Naive B cell (primary cell): Measurements from ENCODE around the gene SNRPF. TPM values are rescaled to one million over a fixed set of nuclear protein-coding genes. Genes with fewer than 3 reads are reported as not detected.

Experiments
- polyA plus RNA-seq, 6 donors: library from polyadenylated mRNA; unstranded; fragments of 300-500 nt; fragmentation: Illumina TruSeq; gene quantifications; one replicate each; pipeline ENCODE4 v1.2.3, GENCODE V29; 2021; ENCODE audit warnings: low read depth in 6 of 6

The SNRPF gene
- polyA plus RNA-seq, 6 donors from 2014 or later = 27.2 to 56.2 (median 51.2) TPM

Other genes starting within 250 kb of the SNRPF start
- not detected for gene NTN4, start 68.2 kb upstream of the SNRPF start, polyA plus RNA-seq
- gene CCDC38, start 83.7 kb downstream of the SNRPF start, polyA plus RNA-seq = under 1 TPM in 1 of 6 donors, not detected in 5; 0.12 TPM
- under 1 TPM in 4 of 6 donors, not detected in 2; 0.20 to 0.85 (median 0.39) TPM for gene AMDHD1, start 84.4 kb downstream of the SNRPF start, polyA plus RNA-seq
- 1 to 10 TPM in 1 of 6 donors, under 1 TPM in 3, not detected in 2; 0.36 to 1.4 (median 0.75) TPM for gene HAL, start 137.4 kb downstream of the SNRPF start, polyA plus RNA-seq
- gene LTA4H, start 176.6 kb downstream of the SNRPF start, polyA plus RNA-seq = 100 to 1,000 TPM; 203 to 338 (median 258) TPM